NCI-H2029 treated with DMSO at 0.1 percent for 48 hours (cell line): Measurements from ENCODE around the gene TSEN2.
"Not testable (repeated sequence)": the region's sequence is repeated elsewhere in the genome, so short reads cannot be mapped to it uniquely, and the experiment has no call there.

Experiments used
- DNase-seq: peaks from one replicate; lab custom pipeline; 2025; lab: John Stamatoyannopoulos, UW

TSEN2 gene

DNA sequence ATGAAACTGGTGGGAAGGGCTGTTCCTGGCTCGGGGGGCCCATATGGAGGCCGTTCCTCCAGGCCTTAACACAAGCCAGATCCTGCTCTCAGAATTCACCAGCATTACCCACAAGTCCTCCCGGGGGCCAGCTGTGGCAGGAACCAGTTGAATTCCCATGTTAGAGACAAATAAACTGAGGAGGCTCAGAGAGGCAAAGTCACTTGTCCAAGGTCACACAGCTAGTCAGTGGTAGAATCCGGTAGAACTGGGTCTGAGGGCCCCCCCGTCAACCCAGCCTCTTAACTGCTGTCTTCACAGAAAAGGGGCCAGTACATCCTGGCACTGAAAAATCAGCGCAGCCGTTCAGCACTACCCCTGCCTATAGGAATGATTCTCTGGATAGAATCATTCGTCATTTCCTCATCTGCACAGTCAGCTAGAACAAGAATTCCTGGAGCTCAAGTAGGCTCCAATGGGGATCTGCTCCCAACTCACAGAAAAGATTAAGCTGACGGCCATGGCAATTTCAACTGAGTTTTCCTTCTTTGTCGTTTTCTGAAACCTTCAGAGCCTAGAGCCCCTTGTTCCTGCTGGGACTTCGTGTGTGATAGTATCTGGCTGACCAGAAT is 12.2 kb upstream of the TSEN2 start:
- no peak for DNase-seq

DNA sequence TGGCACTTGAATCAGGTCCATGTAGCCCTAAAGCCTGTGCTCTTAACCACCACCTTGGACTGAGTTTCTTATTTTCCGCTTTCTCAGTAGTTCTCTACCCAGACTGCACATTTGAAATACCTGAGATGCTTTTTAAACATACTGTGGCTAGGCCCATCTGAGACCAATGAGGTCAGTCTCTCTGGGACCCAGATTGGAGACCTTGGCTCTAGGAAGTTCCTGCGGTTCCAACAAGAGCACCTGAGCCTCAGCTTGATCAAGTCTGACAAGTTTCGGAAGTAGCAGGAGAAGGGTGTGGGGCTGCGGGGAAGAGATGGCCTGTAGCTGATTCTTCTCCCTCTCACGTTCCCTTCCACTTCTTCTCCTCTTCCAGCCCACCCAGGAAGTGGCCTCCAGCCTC is 11.5 kb upstream of the TSEN2 start:
- no peak for DNase-seq

DNA sequence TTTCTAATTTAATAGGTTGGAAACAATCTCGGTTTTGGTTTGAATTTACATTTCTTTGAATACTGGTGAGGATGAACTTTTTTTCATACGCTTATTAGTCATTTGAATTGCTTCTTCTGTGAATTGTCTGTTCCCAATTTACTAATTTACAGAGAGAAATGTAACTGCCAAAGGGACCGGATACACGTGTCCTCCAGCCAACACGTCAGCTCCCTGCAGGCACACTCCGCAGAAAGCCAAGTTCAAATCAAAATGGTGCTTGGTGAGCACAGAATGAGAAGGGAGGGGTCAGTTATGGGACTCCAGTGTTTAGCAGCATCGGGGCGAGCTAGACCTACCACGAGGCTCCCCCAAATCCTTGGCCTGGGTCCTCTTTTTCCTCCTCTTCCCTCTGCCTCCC is 10.8 kb upstream of the TSEN2 start:
- no peak for DNase-seq

DNA sequence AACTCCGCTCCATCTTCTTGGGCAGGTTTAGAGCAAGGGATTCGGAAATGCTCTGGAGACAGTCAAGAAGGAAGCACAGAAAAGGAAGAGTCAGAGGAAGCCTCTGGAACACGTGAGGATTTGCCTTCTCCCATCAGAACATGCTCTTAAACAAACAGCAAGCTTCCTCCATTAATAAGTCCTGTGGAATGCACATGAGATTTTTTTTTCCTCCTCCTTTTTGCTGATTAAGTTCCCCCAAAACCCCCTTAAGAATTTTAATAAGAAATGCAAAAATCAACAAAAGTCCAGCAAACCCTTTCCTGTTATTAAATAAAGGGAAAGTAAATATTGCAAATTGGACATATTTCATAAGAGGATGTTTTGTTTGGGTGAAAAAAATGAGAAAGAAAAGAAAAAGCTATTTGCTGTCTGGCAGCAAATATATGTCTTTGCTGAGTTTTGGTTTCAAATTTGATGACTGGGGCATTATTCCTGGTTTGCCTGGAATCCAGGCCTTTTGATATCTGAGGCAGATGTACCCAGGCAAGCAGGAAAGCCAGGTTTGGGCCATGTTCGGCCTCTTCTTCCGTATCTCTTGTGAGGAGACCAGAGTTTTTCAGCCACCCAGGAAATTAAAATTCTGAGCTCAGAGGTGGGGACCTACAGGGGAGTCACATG is 7.9 kb upstream of the TSEN2 start:
- no peak for DNase-seq

DNA sequence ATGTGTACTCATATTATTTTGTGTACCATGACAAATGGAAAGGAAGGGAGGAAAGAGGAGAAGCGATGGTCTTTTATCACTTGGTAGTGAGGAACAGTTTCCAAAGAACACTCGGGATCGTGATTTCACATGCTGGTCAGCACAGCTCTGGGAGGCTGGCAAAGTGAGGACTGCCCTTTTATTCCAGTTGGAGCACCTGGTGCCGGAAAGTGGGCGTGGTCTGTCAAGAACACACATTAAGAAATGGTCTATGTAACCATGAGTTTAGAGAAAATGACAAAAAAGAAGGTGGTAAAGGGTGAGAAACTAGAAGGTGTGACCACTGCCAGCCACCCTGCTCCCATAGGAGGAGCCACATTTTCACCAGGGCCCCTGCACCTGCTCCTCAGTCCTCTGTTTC is 7.0 kb upstream of the TSEN2 start:
- DNase-seq: no peak

DNA sequence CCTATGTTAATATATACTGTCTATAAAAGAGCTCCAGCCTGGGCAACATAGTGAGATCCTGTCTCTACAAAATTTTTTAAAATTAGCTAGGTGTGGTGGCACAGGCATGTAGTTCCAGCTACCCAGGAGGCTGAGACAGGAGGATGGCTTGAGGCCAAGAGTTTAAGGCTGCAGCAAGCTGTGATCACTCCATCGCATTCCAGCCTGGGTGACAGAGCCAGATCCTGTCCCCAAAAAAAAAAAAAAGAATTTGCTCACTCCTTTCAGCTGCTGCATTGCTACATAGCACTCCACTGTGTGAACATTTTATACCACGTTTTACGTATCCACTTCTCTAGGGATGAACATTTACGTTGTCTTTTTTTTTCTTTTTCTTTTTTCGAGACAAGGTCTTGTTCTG is 6.0 kb upstream of the TSEN2 start:
- DNase-seq: no peak

DNA sequence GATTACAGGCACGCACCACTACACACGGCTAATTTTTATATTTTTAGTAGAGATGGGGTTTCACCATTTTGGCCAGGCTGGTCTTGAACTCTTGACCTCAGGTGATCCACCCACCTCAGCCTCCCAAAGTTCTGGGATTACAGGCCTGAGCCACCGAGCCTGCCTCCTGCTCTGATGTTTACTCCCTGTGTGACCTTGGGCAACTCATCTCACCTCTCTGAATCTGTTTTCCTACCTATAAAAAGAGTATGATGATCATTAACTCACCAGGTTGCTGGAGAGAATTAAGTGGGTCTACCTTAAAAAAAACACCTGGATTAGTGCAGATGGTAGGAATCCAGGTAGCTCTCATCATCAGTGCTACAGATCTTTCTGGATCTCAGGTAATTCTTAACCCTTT is 5.1 kb upstream of the TSEN2 start:
- DNase-seq: not testable (repeated sequence)

DNA sequence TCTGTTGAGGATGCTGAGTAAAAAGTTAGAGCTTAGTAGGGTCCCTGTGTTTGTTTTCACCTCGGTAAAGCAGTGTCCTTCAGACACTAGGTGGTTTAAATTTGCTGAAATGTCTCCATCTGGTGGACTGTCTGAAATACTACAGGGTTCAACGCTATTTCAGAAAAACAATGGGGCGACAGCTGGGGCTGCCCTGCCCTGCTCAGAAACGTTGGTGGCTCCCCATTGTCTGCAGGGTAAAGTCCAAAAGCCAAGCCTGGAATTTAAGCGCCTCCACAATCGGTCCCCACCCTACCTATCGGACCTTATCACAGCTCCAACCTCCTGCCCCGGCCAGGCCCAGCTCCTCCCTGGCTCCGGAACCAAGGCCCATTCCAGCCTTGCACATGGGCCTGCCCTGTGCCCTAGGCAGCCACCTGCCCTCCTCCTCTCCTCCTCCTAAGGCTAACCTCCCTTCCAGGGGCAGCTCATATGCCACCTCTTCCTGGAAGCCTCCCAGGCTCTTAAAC is 4.3 kb upstream of the TSEN2 start:
- DNase-seq: peak; percentile 72

DNA sequence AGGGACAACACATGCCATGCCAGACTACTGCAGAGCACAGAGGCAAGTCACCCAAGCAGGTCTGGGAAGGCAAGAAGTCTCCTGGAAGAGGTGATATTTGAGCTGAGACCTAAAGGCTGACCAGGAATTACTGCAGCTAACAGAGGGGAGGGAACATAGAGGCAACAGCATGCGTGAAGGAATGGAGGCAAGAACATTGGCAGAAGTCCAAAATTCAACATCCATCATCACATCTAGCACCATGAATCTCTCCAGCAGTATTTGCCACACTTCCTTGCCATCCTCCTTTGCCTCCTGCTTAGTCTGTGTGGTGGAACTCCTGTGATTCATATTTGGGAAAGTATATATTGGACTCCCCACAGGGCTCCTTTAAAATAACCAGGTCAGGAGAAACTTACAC is 870 bp upstream of the TSEN2 start:
- peak; percentile 49 for DNase-seq

DNA sequence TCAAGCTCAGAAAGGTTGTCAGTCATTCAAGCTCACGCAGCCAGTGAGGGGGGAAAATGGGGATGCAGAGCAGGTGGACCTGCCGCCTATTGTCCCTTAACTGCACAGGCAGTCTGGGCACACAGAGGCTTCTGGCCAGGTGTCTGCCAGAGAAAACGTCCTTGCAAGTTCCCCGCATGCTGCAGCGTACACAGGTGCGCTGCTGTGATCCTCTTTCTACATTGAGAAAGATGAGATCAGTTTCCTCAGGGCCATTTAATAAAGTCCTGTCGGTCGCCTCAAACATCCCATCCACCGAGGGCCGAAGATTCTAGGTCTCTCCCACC is 445 bp upstream of the TSEN2 start:
- DNase-seq: peak; percentile 66

DNA sequence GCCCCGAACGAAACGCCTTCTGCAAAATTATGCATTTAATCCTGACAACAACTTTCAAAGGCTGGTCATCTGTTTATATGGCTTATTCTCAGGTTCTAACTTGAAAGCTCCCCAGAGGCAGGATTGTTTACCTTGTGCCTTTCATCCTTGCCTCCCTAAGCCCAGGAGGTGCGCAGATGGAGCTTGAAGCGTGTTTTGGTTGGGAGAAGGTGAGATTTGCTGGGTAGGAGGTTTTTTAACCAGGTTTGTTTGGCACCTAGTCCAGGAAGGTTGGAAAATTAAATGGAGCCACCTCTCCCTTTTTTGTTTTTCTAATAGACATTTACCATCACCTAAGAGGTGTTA is 675 bp downstream of the TSEN2 start:
- DNase-seq: no peak

DNA sequence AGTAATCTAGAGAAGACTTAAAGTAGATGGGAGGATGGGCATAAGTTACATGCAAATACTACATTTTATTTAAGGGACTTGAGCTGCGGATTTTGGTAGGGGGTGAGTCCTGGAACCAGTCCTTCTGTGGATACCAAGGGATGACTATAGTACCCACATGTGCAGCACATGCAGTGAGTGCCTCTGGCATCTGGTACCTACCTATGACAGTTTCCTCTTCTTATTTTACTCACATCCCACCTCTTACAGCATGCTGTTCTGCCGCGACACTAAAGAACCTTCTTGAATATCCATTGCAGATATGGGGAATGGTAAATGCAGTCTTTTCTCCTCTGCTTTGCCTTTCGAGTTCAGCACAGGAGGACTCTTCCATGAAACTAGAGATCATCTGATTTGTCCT is 1.7 kb downstream of the TSEN2 start:
- no peak for DNase-seq

DNA sequence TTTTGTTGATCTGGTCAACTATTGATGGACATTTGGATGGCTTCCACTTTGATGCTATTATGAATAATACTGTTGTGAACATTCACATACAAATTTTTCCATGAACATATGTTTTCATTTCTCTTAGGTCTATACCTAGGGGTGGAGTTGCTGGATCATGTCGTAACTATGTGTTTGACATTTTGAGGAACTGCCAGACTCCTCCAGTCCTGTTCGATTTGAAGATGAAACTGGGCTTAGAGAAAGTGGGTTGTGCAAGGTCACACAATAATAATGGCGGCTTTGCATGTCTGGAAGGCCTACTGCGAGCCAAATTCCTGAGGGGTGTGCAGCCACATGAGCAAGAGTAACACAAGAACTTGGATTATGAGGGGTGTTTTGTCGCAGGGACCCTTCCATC is 2.6 kb downstream of the TSEN2 start:
- no peak for DNase-seq

DNA sequence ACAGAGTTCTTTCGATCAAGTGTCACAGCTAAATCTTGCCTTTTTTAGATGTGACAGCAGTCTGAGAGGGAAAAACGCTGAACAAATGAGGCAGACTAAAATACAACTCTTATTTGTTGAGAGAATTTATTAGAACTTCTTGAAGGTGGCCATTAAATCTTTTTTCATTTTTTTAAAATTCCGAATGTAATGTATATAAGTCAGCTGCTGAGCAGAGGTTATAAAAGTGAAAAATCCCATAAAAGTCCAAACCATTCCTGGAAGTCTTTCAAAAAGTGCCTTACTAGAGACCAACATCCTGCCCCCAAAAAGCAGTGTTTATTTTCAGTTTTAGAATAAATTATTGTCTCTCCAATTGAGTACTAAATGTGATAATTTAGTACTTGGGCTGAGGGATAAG is 3.1 kb downstream of the TSEN2 start:
- no peak for DNase-seq

DNA sequence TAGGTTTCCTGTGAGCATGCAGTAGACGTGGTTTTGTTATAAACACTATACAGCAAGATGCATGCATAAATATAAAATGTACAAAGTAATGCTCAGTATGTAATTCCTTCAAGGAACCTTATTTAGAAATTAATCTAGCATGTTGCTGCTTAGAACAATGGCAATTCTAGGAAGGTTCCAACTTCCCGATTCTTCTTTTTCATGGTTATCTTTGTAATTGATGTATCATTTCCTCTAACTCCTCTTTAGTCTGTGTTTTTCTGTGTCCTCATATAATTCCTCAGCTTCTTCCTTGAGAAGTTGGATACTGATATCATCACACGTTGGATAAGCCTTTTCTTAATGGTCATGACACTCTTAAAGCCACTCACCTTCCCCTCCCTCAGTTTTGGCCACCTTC is 3.5 kb downstream of the TSEN2 start:
- no peak for DNase-seq

DNA sequence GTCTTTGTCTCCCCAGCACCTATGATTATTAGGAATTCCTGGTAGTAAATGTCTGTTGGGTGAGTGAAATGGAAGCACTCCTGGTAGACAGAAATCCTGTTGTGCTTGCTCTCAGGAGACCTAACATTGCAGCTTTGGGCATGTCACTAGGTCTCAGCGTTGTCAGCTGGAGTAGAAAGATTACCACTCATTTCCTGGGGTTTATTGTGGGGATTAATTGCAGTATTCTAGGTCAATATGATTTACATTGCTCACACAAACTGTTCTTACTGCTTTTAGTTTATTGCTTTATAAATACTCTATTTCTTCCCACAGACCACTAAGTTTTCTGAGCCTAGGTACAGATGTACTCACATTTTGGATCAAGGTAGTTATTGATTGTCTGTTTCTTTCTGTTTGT is 5.1 kb downstream of the TSEN2 start:
- DNase-seq: no peak

DNA sequence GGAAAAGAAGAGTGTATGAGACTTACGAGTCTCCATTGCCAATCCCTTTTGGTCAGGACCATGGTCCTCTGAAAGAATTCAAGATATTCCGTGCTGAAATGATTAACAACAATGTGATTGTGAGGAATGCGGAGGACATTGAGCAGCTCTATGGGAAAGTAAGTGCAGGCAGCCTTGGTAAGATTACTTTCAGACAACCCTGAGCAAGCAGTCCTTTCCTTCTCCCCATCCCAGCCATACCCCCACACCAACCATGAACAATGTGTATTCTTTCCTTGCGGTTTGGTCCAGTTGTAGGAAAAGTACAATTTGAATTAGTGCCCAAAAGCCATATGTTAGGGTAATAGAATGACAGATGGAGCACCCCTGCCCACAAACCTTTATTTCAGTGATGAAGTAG is 5.6 kb downstream of the TSEN2 start:
- DNase-seq: no peak

DNA sequence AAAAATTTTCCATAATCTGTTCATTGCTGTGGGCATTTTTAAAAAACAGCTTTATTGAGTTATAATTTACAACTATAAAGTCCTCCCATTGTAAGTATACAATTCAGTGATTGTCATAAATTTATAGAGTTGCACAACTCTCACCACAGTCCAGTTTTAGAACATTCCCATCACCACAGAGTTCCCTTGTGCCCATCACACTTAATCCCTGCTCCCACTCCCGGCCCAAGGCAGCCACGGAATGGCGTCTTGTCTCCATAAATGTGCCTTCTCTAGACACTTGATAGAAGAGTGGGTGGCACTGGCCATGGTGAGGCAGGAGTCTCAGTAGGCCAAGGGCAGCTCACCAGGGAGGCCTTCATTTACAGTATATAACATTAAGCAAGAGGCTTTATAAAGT is 6.3 kb downstream of the TSEN2 start:
- no peak for DNase-seq

DNA sequence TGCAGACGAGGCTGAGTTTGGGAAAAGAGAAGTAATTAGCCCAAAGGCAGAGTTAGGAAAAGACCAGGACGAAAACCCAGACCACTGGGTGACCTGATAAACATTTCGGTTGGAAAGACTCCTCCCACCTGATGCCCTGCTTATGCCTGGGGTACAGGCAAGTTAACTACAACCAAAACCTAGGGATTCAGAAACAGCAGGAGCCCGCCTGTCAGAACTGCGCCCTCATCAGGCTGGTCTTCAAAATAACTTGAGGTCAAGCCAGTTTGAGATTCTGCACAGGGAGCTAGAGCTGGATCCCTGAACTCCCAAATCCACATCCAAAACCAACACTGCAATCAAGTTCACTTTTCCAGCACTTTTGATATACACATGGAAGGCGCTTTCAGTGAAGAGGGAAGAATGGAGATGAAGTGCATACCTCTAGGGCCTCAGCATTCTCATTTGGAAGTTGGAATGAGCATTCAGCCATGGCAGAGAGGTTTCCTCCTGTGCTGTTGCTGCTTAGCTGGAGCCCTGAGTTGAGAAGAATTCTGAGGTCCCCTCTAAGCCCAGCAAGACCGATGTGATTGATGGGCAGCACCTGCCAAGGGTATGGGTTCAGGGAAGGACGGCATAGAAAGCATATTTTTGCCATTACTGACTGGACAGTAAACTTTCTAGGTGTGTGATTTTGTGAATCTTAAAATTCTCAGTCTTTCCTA is 11.6 kb downstream of the TSEN2 start:
- DNase-seq: no peak

DNA sequence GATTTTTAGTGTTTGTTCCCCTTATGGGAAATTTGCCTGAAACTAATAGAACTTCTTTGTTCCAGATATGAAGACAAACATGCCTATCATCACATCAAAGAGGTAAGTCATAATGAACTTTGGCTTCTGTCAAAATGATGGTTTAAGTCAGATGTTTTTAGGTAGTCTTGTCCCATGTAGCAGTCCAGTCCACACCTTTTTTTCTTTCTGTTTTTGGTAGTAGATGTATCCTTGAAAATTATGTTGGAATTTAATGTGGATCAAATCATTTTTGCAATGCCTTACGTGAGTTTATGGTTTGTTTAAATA is 12.1 kb downstream of the TSEN2 start:
- DNase-seq: no peak

DNA sequence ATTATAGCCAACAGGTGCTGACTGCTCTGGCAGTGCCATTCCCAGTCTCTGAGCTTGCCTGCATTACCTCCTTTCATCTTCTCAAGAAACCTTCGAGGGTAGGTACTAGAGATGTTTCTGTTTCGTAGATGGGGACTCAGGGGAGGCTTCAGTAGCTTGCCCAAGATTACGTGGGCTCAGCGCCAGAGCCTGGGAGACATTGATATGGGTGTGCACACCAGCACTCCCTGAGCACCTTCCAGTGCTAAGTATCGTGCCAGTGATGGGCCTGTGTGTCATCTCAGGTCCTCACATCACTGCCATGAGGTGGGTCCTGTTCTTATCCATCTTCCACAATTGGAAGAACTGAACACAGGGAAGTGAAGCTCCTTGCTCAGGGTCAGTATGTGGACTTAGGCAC is 15.2 kb downstream of the TSEN2 start:
- DNase-seq: no peak

DNA sequence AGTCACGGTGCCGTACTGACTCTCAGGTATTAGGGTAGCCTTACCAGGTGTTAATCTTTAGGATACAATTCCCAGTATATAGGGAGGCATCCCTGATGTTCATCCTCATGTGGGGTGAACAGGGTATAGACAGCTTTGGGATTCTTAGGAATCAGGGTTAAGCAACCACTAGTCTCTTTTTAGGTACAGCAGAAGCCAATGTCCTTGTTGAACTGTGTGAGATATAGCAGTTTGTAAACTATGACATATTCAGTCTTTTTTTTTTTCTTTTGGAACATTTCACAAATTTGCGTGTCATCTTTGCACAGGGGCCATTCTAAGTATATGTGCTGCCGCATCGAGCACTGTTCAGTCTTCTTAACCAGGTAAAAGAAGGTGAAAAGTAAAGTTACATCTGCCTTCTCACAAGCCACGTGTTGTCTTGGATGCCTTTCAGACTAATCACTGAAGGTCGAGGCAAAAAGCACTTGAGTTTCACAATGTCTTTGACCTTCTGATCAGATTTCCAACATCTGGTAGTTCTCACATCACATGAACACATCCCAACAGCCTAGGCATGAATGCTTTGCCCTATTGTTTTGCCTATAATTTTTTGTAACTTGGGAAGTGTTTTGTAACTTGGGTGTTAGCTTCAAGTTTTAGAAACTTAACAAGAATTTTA is 17.2 kb downstream of the TSEN2 start:
- no peak for DNase-seq
